Endothelial cell of umbilical vein (primary cell): ENCODE measurements around the gene FAM9B.

ENCODE experiments used
- CTCF ChIP-seq, 2 donors: IDR thresholded peaks; 1 replicate in 1 of 2; 2 replicates in 1 of 2; pipeline ENCODE4 v1.5.1; 2011; ENCODE audit warnings: low read length in 2 of 2, mild to moderate bottlenecking in 2 of 2, moderate library complexity in 2 of 2, control low read depth in 1 of 2, inconsistent platforms in 1 of 2, low read depth in 1 of 2; ENCODE audit not compliant: insufficient read depth in 1 of 2; ENCODE audit errors: extremely low read depth in 1 of 2
- EZH2 ChIP-seq: IDR thresholded peaks from 2 replicates; pipeline ENCODE4 v1.6.1; 2012; ENCODE audit warnings: borderline replicate concordance, low read depth, mild to moderate bottlenecking, moderate library complexity, low read length, inconsistent platforms; ENCODE audit not compliant: severe bottlenecking
- POLR2A ChIP-seq: IDR thresholded peaks from 2 replicates; pipeline ENCODE4 v1.6.1; 2012; ENCODE audit warnings: low read depth, mild to moderate bottlenecking, control low read depth, low read length

GRCh38 chrX:9033586-9033985, 341 bp downstream of the FAM9B start:
- no peak for TF ChIP-seq EZH2
- TF ChIP-seq CTCF (IDR thresholded peaks at IDR 0.05; ENCODE audit: extremely low read depth in 1 of 2, insufficient read depth in 1 of 2, low read depth in 1 of 2, low read length in 2 of 2) = no peak
- no peak for TF ChIP-seq POLR2A
